GM18505 (cell line): ENCODE results near the gene RNF148.
"Not testable (repeated sequence)": the region's sequence is repeated elsewhere in the genome, so short reads cannot be mapped to it uniquely, and the experiment has no call there.

Experiments used
- ATAC-seq: cut with Tn5 transposase; IDR thresholded peaks from one replicate; pipeline ENCODE4 v1.9.1; 2021; ENCODE audit not compliant: unreplicated experiment
- POLR2A ChIP-seq: IDR thresholded peaks from 4 replicates; pipeline ENCODE4 v1.6.1; 2011; ENCODE audit warnings: borderline replicate concordance; ENCODE audit not compliant: insufficient read depth, insufficient read length; ENCODE audit errors: extremely low read depth

The RNF148 gene

GRCh38 chr7:122679813-122680212 is 22.9 kb downstream of the RNF148 start:
- ATAC-seq, result no peak
- TF ChIP-seq POLR2A, result no peak

- not testable (repeated sequence) for ATAC-seq
These were observed 23.4 kb downstream of the RNF148 start for GRCh38 chr7:122679269-122679709.

- no peak for TF ChIP-seq POLR2A
- ATAC-seq, result no peak
These were observed 25.6 kb downstream of the RNF148 start for GRCh38 chr7:122677149-122677548.

GRCh38 chr7:122676466-122676865 is 26.3 kb downstream of the RNF148 start:
- TF ChIP-seq POLR2A, result no peak
- no peak for ATAC-seq

GRCh38 chr7:122675621-122676020 is 27.1 kb downstream of the RNF148 start:
- no peak for ATAC-seq
- TF ChIP-seq POLR2A, result no peak

- TF ChIP-seq POLR2A, result no peak
- no peak for ATAC-seq
These were observed 27.7 kb downstream of the RNF148 start for GRCh38 chr7:122675011-122675410.

- no peak for TF ChIP-seq POLR2A
- ATAC-seq, result no peak
These were observed 28.2 kb downstream of the RNF148 start for GRCh38 chr7:122674502-122674901.

- TF ChIP-seq POLR2A, result no peak
- ATAC-seq, result no peak
These were observed 28.8 kb downstream of the RNF148 start for GRCh38 chr7:122673951-122674350.

- TF ChIP-seq POLR2A, result no peak
- ATAC-seq, result no peak
These were observed 30.2 kb downstream of the RNF148 start for GRCh38 chr7:122672536-122672935.

- TF ChIP-seq POLR2A, result no peak
These were observed 39.0 kb downstream of the RNF148 start for GRCh38 chr7:122663733-122664132.

GRCh38 chr7:122658856-122659255 is 43.9 kb downstream of the RNF148 start:
- TF ChIP-seq POLR2A, result no peak
- no peak for ATAC-seq

More at GRCh38 chr7:122663733-122664132, 39.0 kb downstream of the RNF148 start:
- no peak for ATAC-seq

GRCh38 chr7:122653685-122654084 is 49.0 kb downstream of the RNF148 start:
- no peak for TF ChIP-seq POLR2A
- ATAC-seq, result no peak

- TF ChIP-seq POLR2A, result no peak
- no peak for ATAC-seq
These were observed 49.8 kb downstream of the RNF148 start for GRCh38 chr7:122652876-122653275.
